ENCODE data around the gene FSCN2.
"Not testable (repeated sequence)": the region's sequence is repeated elsewhere in the genome, so short reads cannot be mapped to it uniquely, and the experiment has no call there.

GRCh38 chr17:81584771-81585170 lies 56.6 kb downstream of the FSCN2 start:
- not testable (repeated sequence) for TF ChIP-seq CTCF (IDR thresholded peaks at IDR 0.05; ENCODE audit: extremely low read depth in 1 of 2, insufficient read depth in 1 of 2, low read depth in 1 of 2, low read length in 2 of 2); EZH2 (IDR thresholded peaks at IDR 0.05; ENCODE audit: borderline replicate concordance, low read depth, low read length, severe bottlenecking); POLR2AphosphoS5 (IDR thresholded peaks at IDR 0.05; ENCODE audit: insufficient read depth, low read depth, low read length); GATA2 (IDR thresholded peaks at IDR 0.05; ENCODE audit: insufficient read depth, insufficient read length, low read depth, low read length); POLR2A (IDR thresholded peaks at IDR 0.05; ENCODE audit: low read depth, low read length)

All from endothelial cell of umbilical vein (primary cell).